Keratinocyte (primary cell): ENCODE data around the gene ADCY10. TPM values are rescaled to one million over a fixed set of nuclear protein-coding genes. Genes with fewer than 3 reads are reported as not detected.

ENCODE experiments used
- DNase-seq: peaks from one replicate; pipeline ENCODE4 v3.0.0-alpha.2; 2011; ENCODE audit warnings: low read depth, missing footprints, low spot score
- FAIRE-seq: peaks from 2 replicates; lab custom pipeline; 2011; peaks lifted over from hg19 to GRCh38; lab: Jason Lieb, UNC
- H2AFZ ChIP-seq: 2 replicates; pipeline ENCODE4 v1.6.0; 2012; ENCODE audit warnings: low read length, control low read depth, inconsistent platforms; ENCODE audit not compliant: control insufficient read depth
- H3K27ac ChIP-seq: 2 replicates; pipeline ENCODE4 v1.5.1; 2011; ENCODE audit warnings: low read length; ENCODE audit not compliant: control insufficient read depth, insufficient read depth
- H3K27me3 ChIP-seq: 3 replicates; pipeline ENCODE4 v1.6.0; 2011; ENCODE audit warnings: low read length; ENCODE audit not compliant: control insufficient read depth, insufficient read depth; ENCODE audit errors: extremely low read depth
- H3K36me3 ChIP-seq, 2 experiments: 2 replicates in 1 of 2; 3 replicates in 1 of 2; pipeline ENCODE4 v1.5.1; 2011; ENCODE audit warnings: low read length in 2 of 2, mild to moderate bottlenecking in 1 of 2; ENCODE audit not compliant: control insufficient read depth in 2 of 2, insufficient read depth in 2 of 2; ENCODE audit errors: extremely low read depth in 1 of 2
- H3K4me1 ChIP-seq: 3 replicates; pipeline ENCODE4 v1.5.1; 2011; ENCODE audit warnings: low read length; ENCODE audit not compliant: control insufficient read depth, insufficient read depth; ENCODE audit errors: extremely low read depth
- H3K4me2 ChIP-seq: 3 replicates; pipeline ENCODE4 v1.6.0; 2011; ENCODE audit warnings: low read depth, low read length; ENCODE audit not compliant: control insufficient read depth, insufficient read depth; ENCODE audit errors: extremely low read depth
- H3K4me3 ChIP-seq, 3 experiments: fragments of 200-600 bp in 1 of 3; sonication (generic) in 1 of 3; 2 replicates in 2 of 3; 3 replicates in 1 of 3; pipeline ENCODE4 v1.5.1; 2011 to 2016; ENCODE audit warnings: low read length in 3 of 3, mild to moderate bottlenecking in 3 of 3, control low read depth in 2 of 3, inconsistent platforms in 1 of 3, low read depth in 1 of 3, mixed read lengths in 1 of 3, mixed run types in 1 of 3, moderate library complexity in 1 of 3; ENCODE audit not compliant: control insufficient read depth in 2 of 3, insufficient read depth in 2 of 3; ENCODE audit errors: extremely low read depth in 1 of 3
- H3K79me2 ChIP-seq: 2 replicates; pipeline ENCODE4 v1.6.0; 2012; ENCODE audit warnings: low read length; ENCODE audit not compliant: control insufficient read depth, insufficient read depth
- H3K9ac ChIP-seq: 3 replicates; pipeline ENCODE4 v1.6.0; 2011; ENCODE audit warnings: low read length; ENCODE audit not compliant: control insufficient read depth, insufficient read depth; ENCODE audit errors: extremely low read depth
- H3K9me1 ChIP-seq: 3 replicates; pipeline ENCODE4 v1.6.0; 2011; ENCODE audit warnings: low read length; ENCODE audit not compliant: control insufficient read depth, insufficient read depth; ENCODE audit errors: extremely low read depth
- H3K9me3 ChIP-seq: 2 replicates; pipeline ENCODE4 v1.5.1; 2012; ENCODE audit warnings: low read depth, low read length; ENCODE audit not compliant: control insufficient read depth
- H4K20me1 ChIP-seq: 3 replicates; pipeline ENCODE4 v1.6.0; 2011; ENCODE audit warnings: low read length; ENCODE audit not compliant: control insufficient read depth, insufficient read depth; ENCODE audit errors: extremely low read depth
- CTCF ChIP-seq, 3 experiments: IDR thresholded peaks in 1 of 3; conservative IDR thresholded peaks in 1 of 3; optimal IDR thresholded peaks in 1 of 3; 2 replicates in 2 of 3; 3 replicates in 1 of 3; pipeline versions ENCODE3 to v1.5.1; 2011; ENCODE audit warnings: low read length in 3 of 3, mild to moderate bottlenecking in 3 of 3, moderate library complexity in 2 of 3, control low read depth in 1 of 3, inconsistent platforms in 1 of 3; ENCODE audit not compliant: insufficient read depth in 2 of 3; ENCODE audit errors: extremely low read depth in 1 of 3
- EZH2 ChIP-seq: IDR thresholded peaks from one replicate; pipeline ENCODE4 v1.6.1; 2012; ENCODE audit warnings: inconsistent platforms, mild to moderate bottlenecking, low read length, moderate library complexity
- dilution Hi-C: fragments of 300-500 bp; cut with MboI; formaldehyde crosslinking; loops from one replicate; pipeline ENCODE4 v1.7.0; 2020; ENCODE audit warnings: low sequenced_read_pairs; ENCODE audit not compliant: extremely low pct_ligation_motif_present
- polyA plus RNA-seq, 5 experiments: library from polyadenylated mRNA; depleted of rRNA in 3 of 5; stranded (reverse) in 3 of 5; stranded (forward) in 1 of 5; unstranded in 1 of 5; fragments of >200 nt; gene quantifications; 1 replicate in 1 of 5; 2 replicates in 3 of 5; 3 replicates in 1 of 5; pipeline versions ENCODE4 v1.2.1 to v1.2.3, GENCODE V29; 2011 to 2012; ENCODE audit warnings: missing spikeins in 2 of 5, low read depth in 1 of 5, low replicate concordance in 1 of 5

ADCY10 gene
- polyA plus RNA-seq, 1 donor (not counting 4 experiments of a cell fraction or from before 2014, with no cell fraction given) = 0.04 TPM

- H4K20me1 ChIP-seq = no peaks in the 10 kb centered on the region
- no peaks in the 10 kb centered on the region for H3K79me2 ChIP-seq
- no peak for TF ChIP-seq EZH2
- TF ChIP-seq CTCF (optimal IDR thresholded peaks at IDR 0.05 in 1 of 3, IDR thresholded peaks at IDR 0.05 in 1 of 3, conservative IDR thresholded peaks at IDR 0.05 in 1 of 3; ENCODE audit: extremely low read depth in 1 of 3, insufficient read depth in 2 of 3, low read length in 3 of 3) = no peak
- no peak for FAIRE-seq
- dilution Hi-C loops = no loop called here
- no peaks in the 10 kb centered on the region for H3K9me3 ChIP-seq
- H3K9me1 ChIP-seq = no peaks in the 10 kb centered on the region
- H3K27ac ChIP-seq = no peak overlapping the region
- H2AFZ ChIP-seq = no peak overlapping the region
- H3K36me3 ChIP-seq = no peaks in the 10 kb centered on the region
- no peak overlapping the region for H3K4me2 ChIP-seq
- H3K9ac ChIP-seq = no peak overlapping the region
- no peak overlapping the region for H3K4me3 ChIP-seq
- H3K4me1 ChIP-seq = peaks cover 22% of the 10 kb centered on the region
- no peak for DNase-seq
- H3K27me3 ChIP-seq = no peaks in the 10 kb centered on the region
Observed at GRCh38 chr1:167802235-167802634, 111.7 kb downstream of the ADCY10 start.

GRCh38 chr1:167800251-167800650 is 113.7 kb downstream of the ADCY10 start:
- H3K9me1 ChIP-seq = no peaks in the 10 kb centered on the region
- FAIRE-seq = no peak
- no peak for DNase-seq
- dilution Hi-C loops = no loop called here
- H3K27ac ChIP-seq = no peak overlapping the region
- peaks cover 0 to 3% of the 10 kb centered on the region in 2 experiments for H3K36me3 ChIP-seq
- H3K4me1 ChIP-seq = peaks cover 41% of the 10 kb centered on the region
- TF ChIP-seq EZH2 (no peak), CTCF (optimal IDR thresholded peaks at IDR 0.05 in 1 of 3, IDR thresholded peaks at IDR 0.05 in 1 of 3, conservative IDR thresholded peaks at IDR 0.05 in 1 of 3; ENCODE audit: extremely low read depth in 1 of 3, insufficient read depth in 2 of 3, low read length in 3 of 3) (no peak)
- no peak overlapping the region for H2AFZ ChIP-seq
- no peaks in the 10 kb centered on the region for H3K9me3 ChIP-seq
- peak overlapping the region; percentile 24 for H3K4me2 ChIP-seq
- no peaks in the 10 kb centered on the region for H3K27me3 ChIP-seq
- no peak overlapping the region for H3K9ac ChIP-seq
- H3K79me2 ChIP-seq = no peaks in the 10 kb centered on the region
- no peak overlapping the region for H3K4me3 ChIP-seq
- H4K20me1 ChIP-seq = no peaks in the 10 kb centered on the region
